B cell (primary cell): Measurements from ENCODE around the gene RNF17.

Source experiments
- CTCF ChIP-seq: fragments of 200-600 bp; IDR thresholded peaks from one replicate; pipeline ENCODE4 v1.8.0; 2022; ENCODE audit warnings: antibody characterized with exemption, mild to moderate bottlenecking
- EZH2 ChIP-seq: IDR thresholded peaks from 2 replicates; pipeline ENCODE4 v1.6.1; 2012; ENCODE audit warnings: borderline replicate concordance, low read depth, mild to moderate bottlenecking, moderate library complexity, low read length; ENCODE audit not compliant: insufficient read depth, poor library complexity, severe bottlenecking

DNA sequence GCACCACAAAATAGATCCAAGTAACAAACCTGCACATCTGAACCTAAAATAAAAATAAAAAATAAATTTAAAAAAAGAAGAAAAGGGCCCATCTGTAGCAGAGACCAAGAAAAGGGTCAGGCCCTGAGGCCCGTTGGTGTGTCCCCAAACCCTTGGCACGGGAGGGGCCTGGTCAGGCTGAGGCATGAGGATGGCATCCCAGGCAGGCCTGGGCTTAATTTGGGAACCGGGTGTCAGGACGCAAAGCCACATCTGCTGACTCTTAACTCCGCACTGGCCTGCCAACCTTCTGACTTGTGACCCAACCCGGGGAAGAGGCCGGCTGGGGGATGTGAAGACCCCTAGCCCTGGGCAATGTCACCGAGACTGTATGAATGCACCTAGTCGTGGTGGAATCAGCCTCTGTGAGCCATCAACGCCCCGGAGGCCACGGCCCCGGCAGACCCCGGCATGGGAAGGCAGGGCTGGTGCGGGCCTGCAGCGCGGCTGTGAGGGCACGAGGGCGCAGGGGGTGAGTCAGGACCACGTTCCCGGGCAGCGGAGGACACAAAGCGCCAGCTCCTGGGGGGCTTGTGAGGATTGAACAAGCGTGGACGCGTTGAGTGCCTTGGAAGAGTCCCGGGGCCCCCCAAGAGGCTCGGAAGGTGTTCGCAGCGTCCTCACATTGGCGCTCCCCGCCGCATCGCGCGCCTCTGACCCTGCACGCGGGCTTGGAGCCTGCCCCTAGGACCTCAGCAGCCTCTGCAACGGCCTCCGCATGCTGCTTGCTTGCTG, 45.6 kb upstream of the RNF17 start:
- no peak for TF ChIP-seq EZH2
- TF ChIP-seq CTCF, result no peak
